NT2/D1 (cell line): Measurements from ENCODE around the gene SLC6A7.

Experiments
- SUZ12 ChIP-seq: IDR thresholded peaks from 2 replicates; pipeline ENCODE4 v1.6.1; 2011; ENCODE audit not compliant: insufficient read length, insufficient read depth; ENCODE audit errors: extremely low read depth
- YY1 ChIP-seq: IDR thresholded peaks from 2 replicates; pipeline ENCODE4 v1.6.1; 2011; ENCODE audit not compliant: insufficient read length, insufficient read depth
- ZNF274 ChIP-seq: IDR thresholded peaks from 2 replicates; pipeline ENCODE4 v1.6.1; 2011; ENCODE audit warnings: mild to moderate bottlenecking, low read depth, low read length

GRCh38 chr5:150204590-150204960 is 14.7 kb downstream of the SLC6A7 start:
- TF ChIP-seq YY1 (no peak), SUZ12 (no peak), ZNF274 (no peak)
